ENCODE results near the gene GXYLT2.

The GXYLT2 gene

GRCh38 chr3:72887705-72888545 lies at the start of gene GXYLT2:
TSS of gene GXYLT2 (plus strand) at chr3:72888046. CDS start at chr3:72888234, 188 bp downstream.
- peak; percentile 74 for DNase-seq

GRCh38 chr3:72839057-72839456 lies 48.8 kb upstream of the GXYLT2 start:
- no peak for DNase-seq

DNA sequence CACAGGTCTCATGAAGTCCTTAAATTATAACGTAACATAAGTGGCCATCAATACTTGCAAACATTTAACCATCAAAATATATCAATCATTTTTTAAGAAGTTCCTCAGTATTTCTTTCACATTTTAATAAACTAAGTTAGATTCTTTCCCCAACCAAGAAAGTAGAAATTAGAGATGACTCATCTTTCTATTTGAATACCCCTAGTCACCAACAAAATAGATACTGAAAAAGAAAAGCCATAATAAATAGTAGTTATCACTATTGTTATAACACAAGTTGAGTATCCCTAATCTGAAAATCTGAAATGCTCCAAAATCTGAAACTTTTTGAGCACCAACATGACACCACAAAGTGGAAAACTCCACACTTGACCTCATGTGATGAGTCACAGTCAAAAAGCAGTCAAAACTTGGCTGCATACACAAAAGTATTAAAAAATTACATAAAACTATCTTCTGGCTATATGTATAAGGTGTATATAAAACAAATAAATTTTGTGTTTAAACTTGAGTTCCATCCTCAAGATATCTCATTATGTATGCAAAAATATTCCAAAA lies 43.3 kb upstream of the GXYLT2 start:
- DNase-seq: peak; percentile 6

- no peak for DNase-seq
These were observed 41.7 kb upstream of the GXYLT2 start for GRCh38 chr3:72846166-72846565.

DNA sequence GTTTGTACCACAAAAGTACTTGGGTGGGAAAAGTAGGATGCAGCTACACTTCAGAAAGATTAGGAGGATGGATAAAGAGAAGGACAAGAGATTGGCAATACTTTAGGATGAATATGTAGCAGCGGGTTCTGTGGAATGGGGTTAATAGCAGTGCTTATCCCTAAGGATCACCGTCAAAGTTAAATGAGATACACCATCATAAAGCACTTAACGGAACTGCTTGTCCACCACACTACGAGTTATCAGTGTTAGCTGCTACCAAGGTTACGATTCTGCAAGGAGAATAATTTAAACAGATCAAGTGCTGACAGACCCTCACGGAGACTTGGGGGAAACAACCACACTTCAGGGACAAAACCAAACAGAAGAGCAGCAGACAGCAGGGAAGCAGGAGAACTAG lies 40.6 kb upstream of the GXYLT2 start:
- no peak for DNase-seq

DNA sequence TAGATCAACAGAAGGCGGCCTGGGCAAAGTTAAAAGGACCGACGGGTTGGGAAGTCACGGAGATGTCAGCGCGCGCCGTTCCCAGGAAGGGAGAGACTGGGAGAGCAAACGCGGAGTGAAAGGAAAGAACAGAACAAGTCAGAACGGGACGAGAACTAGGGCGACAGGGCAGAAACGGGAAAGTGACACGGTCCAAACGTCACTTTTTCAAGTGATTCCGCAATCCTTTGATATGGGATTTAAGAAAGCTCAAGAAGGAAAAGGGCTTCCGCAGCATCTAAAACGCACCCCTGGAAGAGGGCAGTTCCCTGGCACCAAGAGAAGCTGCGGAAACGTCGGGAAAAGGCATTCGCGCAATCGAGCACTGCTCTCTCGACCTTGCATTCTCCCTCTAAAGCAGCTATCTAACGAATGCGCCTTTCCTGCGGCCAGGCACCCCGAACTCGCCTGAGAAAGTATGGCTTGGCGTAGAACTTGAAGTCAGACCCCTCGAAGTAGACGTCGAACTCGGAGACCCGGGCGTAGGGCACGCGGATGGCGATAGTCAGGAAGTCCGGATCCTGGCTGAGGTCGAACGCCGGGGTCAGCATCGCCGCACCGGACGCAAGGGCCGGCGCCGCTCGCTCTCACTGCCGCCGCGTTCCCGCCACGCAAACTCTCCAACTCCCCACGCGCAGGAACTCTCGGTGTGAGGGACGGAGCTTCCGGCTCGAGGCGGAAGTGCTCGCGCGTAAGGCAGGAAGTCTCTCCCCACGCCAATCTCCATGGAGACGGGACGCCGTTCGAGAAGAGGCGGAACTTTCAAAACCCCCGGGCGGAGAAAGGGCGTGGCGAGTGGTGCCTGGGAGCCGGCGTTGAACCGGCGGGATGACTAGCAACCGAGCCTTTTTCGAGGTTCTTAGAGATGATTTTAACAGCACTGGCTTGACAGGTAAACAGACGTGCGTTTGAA lies 39.8 kb upstream of the GXYLT2 start, which contains the start of gene SHQ1:
Gene SHQ1, minus strand, starts transcription at position 695 of the 952 bp plus-strand sequence. Its CDS starts 105 bp downstream, at position 590.
- DNase-seq: peak; percentile 95

DNA sequence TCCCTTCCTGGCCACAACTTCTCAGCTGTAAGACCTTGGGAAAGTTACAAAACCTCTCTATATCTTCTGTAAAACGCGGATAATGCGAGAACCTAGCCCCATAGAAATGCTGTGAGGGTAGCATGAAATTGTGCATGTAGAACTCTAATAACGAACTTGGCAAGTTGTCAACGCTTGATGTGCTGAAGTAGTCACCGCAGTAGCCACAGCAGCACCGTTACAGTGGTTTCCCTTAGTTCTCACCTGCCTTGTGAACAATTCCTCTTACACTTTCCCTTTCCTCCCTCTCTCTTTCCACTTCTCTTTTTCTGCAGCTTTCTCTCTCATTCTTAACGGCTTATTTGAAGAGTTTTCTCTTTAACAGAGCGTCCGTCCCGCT lies 39.2 kb upstream of the GXYLT2 start:
- peak; percentile 11 for DNase-seq

GRCh38 chr3:72855001-72855400 lies 32.8 kb upstream of the GXYLT2 start:
- DNase-seq: no peak

- DNase-seq: no peak
These were observed 27.8 kb upstream of the GXYLT2 start for GRCh38 chr3:72860053-72860452.

DNA sequence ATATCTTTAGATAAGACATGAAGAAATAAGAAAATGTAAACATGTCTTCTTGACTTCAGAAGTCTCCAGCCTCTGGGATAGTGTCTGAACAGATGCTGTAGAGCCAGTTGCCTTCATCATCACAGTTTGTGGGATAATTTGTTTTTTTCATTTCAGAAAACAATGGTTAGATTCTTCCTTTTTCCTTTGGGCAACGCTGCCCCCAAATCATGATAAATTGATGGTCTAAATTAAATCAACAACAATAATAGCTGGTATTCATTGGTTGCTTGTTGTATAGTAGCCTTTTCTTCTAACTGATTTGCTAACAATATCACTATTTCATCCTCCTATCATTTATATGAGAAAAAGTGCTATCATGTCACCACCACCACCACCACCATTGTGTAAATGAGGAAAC lies 27.0 kb upstream of the GXYLT2 start:
- no peak for DNase-seq

- DNase-seq: no peak
These were observed 25.3 kb upstream of the GXYLT2 start for GRCh38 chr3:72862314-72863090.

DNA sequence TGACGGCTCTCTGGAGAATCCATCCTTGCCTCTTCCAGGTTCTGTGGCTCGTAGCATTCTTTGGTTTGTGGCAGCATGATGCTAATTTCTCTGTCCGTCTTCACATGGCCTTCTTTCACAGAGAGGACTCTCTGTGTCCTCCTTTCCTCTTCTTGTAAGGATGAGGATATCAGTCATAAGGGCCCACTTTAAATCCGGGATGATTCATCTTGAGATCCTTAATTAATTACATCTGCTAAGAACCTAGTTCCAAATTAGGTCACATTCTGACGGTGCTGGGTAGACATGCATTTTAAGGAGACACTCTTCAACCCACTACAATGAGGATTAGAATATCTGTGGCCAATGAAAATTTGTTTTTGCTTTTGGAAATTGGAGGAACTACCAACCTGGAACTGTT lies 15.7 kb upstream of the GXYLT2 start:
- peak; percentile 92 for DNase-seq

GRCh38 chr3:72887343-72887704 lies 522 bp upstream of the GXYLT2 start:
- DNase-seq: no peak

GRCh38 chr3:72888546-72889309 lies 882 bp downstream of the GXYLT2 start:
- DNase-seq: peak; percentile 34

- DNase-seq: no peak
These were observed 1.7 kb downstream of the GXYLT2 start for GRCh38 chr3:72889310-72890165.

GRCh38 chr3:72890166-72890925 lies 2.5 kb downstream of the GXYLT2 start:
- no peak for DNase-seq

GRCh38 chr3:72891053-72891855 lies 3.4 kb downstream of the GXYLT2 start:
- peak; percentile 100 for DNase-seq

DNA sequence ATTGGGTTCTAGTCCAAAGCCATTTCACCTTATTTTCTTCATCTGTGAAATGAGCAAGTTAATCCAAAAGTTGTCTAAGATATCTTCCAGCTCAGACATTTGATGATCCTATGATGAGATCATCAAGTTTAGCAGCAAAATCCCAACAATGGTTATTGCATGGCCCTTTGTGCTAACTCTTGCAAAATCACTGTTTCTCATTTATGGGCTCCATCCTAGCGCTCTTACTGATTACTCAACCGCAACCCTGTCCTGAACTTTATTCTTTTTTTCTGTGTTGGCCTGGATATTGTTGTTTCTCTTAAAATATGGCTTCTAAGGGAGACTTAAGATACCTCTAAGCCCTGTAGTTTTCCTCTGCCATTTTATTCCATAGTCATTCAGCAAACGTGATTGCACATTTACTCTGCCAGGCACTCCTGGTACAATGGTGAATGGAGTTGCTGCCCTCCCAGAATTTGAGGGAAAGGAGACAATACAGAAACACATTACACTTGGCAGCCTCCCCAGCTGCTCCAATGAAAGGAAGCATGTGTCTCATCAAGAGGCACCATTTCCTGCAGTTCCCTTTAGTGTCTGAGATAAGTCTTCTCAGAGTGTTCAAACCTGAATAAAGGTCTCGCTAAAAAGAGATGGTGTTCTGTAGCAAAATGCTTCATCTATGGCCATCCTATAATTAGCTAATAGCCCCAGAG lies 4.4 kb downstream of the GXYLT2 start:
- peak; percentile 92 for DNase-seq

All from fibroblast of upper back skin (primary cell).